Tibial nerve (tissue), 4 donors: Measurements from ENCODE around the gene PAPPA2.

Experiments used
- CTCF ChIP-seq, 5 experiments: fragments of 200-600 bp in 3 of 5; fragments of 450-650 bp in 2 of 5; sonication (generic) in 3 of 5; IDR thresholded peaks; one replicate each; pipeline ENCODE4 v1.5.1; 2016 to 2019; ENCODE audit warnings: antibody characterized with exemption in 5 of 5, mild to moderate bottlenecking in 3 of 5, moderate library complexity in 2 of 5
- EP300 ChIP-seq, 2 donors: sonication (generic); formaldehyde crosslinking; IDR thresholded peaks; one replicate each; pipeline ENCODE4 v1.6.1; 2017; ENCODE audit warnings: antibody characterized with exemption in 2 of 2, mild to moderate bottlenecking in 1 of 2
- POLR2A ChIP-seq, 2 donors: fragments of 450-650 bp; IDR thresholded peaks; one replicate each; pipeline ENCODE4 v1.6.1; 2017; ENCODE audit warnings: antibody characterized with exemption in 2 of 2, mild to moderate bottlenecking in 2 of 2, moderate library complexity in 2 of 2

- TF ChIP-seq CTCF (IDR thresholded peaks at IDR 0.05) = no peak
- TF ChIP-seq POLR2A (IDR thresholded peaks at IDR 0.05) = no peak
- no peak for TF ChIP-seq EP300 (IDR thresholded peaks at IDR 0.05)
These were observed 17.8 kb downstream of the PAPPA2 start for GRCh38 chr1:176480750-176481149.
